Activated CD8-positive, alpha-beta memory T cell treated with anti-CD3 and anti-CD28 coated beads, Interleukin-2, amount 50 U/mL, for 1 hour (primary cell): ENCODE results near the gene IZUMO4.
A peak's percentile ranks its signal among the peaks of the same experiment; 100 is the strongest.

Experiments used
- DNase-seq: peaks from one replicate; pipeline ENCODE4 v3.0.0-alpha.2; 2020; ENCODE audit errors: extremely low read depth

IZUMO4 gene

DNA sequence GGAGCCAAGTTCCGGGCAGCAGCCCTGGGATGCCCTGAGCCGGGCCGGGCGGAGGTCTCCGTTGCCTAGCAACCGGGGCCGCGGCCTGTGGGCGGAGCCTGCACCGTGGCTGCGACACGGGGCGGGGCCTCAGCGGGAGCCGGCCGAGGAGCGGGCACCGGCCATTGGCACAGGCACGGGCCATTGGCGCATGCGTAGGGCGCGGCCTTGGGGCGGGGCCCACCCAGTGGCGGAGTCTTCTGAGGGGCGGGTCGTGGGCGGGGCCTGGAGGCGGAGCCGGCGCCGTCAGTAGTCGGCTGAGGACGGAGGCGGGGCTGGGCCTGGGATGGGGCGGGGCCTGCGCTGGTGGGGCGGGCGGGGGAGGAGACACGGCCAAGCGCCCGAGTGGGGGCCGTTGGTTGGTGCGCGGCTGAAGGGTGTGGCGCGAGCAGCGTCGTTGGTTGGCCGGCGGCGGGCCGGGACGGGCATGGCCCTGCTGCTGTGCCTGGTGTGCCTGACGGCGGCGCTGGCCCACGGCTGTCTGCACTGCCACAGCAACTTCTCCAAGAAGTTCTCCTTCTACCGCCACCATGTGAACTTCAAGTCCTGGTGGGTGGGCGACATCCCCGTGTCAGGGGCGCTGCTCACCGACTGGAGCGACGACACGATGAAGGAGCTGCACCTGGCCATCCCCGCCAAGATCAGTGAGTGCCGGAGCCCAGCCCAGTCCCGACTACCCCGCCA, at the start of gene IZUMO4:
TSS of gene IZUMO4 (plus strand) at position 436 of the 723 bp plus-strand sequence. CDS start at position 467, 31 bp downstream.
- peak; percentile 96 for DNase-seq

DNA sequence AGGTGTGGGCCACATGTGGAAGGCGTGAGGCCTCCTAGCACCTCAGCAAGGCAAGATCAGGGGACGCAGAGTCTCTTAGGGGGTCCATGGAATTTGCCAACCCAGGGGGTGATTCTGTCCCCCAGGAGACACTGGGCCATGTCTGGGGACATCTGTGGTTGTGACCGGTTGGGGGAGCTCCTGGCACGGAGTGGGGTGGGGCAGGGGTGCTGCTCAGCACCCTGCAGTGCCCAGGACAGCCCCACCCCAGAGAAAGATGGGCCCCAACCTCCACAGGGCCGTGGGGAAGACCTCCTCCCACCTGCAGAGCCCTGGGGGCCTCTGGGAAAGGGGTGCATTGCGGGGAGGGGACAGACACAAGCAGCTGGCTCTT, 49.7 kb upstream of the IZUMO4 start:
- DNase-seq, result no peak

DNA sequence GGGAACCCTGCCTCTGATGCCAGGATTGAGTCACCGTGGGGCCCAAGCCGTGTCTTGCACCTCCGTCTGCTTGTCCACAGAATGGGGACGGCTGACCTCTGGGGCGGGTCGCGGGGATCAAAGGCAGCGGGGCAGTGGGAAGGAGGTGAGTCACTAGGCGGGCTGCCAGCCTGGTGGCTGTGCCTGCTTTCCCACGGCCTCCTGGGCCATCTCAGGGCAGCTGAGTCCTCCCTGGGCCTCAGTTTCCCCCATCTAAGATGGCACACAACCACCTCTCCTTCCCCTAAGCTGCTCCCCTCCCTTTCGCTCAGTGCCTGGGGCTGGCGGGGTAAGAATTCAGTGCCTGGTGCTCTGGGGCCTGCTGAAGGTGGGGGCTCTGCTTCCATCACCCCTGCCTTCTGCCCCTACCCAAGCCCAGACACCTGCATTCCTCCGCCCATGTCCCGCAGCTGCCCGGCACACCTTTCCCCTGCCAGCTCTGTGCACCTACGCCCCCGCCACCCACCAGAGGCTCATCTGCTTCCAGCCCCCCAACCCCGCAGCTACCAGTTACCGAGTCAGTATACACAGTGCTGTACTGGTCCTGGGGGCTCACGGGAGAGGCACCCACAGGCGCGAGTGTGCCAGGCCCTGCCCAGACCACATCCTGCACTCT, 49.1 kb upstream of the IZUMO4 start:
- no peak for DNase-seq

DNA sequence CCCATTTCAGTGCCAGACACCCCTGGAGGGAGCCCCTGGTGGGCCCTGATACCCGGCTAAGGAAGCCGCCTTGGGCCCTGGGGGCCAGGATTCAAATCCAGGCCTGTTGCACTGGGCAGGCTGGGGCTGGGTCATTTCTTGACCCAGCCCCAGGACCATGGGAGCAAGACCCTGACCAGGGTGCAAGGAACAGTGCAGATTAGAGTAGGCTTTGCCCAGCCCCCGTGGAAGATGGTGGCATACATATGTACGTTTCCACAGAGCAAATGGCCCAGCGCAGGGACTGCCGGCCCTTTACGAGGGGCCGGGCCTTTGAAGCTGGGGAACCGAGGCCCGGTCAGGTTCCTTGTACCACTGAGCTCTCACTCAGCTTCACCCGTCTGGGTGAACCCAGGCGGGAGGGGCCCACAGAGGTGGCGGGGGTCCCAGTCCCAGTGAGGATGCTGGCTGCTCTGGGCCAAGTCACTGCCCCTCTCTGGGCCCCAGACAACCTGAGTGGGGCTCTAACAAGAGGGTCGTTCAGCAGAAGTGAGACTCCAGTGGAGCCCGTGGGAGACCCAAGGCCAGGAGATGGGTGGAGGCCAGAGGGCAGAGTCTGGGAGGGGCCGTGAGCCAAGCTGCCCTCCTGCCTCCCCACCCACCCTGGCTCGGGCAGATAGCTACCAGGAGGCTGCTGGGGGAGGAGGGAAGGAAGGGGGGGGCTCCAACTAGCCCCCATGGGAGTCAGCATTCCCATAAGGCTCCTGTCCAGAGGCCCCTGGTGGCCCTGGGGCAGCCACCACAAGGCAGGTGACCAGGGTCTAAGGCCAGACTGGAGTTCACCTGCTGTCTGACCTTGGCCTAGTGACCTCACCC, 48.4 kb upstream of the IZUMO4 start:
- DNase-seq, result no peak

DNA sequence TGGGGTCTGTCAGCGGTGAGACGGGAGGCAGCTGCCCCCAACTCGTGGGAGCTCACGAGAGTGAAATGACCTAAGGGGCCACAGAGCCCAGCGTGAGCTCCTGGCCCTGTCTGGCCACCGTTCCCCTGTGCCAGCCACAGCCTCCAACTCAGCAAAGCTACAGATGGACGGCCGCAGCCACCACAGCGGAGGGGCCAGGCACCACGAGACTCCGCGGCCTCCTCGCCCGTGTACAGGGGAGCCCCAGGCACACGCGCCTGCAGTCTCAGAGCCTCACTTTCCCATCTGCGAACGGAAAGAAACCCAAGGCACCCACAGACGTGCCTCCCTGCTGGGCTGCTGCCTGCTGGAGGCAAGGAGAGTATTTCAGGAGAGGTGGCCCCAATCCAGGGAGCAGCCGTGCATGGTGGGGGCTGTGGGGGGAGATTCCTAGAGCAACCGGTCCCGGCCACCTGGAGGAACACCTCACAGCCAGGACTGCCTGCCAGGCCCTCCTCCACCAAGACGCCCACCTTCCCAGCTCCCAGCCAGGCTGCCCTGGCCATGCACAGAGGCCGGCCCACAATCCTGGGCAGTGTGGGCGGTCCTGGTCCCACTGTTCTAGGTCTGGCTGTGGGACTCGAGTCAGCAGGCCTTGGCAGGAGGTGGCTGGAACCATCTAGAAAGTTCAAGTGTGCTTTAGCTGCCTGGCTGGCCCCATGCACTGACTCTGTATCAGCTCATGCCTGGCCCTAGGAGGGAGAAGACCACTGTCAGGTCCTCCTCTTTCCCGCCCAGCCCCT, 47.6 kb upstream of the IZUMO4 start:
- DNase-seq, result no peak

DNA sequence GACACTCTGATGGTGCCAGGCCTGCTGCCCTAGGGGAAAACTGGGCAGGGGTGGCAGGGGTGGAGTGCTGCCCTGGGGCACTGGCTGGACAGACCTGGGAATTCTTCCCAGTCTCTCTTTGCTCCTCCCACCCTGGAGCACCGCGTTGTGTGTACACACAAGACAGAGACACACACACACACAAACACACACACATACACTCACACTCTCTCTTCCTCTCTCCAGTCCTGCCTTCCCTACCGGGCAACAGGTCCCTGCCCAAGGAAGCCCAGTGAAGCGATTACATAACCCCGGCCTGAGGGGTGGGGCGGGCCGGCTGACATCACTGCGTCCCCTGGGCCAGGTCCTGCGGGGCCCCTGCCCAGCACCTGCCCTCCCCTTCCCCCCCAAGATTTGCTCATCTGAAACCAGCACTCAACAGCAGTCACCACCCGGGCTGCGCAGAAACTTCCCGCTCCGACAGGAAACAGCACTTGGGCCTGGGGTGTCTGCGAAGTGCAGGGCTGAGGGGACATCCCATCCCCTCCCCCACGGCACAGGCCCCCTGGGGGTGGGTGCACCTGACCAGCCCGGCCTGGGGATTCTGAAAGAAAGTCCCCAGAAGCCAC, 46.9 kb upstream of the IZUMO4 start:
- DNase-seq, result no peak

DNA sequence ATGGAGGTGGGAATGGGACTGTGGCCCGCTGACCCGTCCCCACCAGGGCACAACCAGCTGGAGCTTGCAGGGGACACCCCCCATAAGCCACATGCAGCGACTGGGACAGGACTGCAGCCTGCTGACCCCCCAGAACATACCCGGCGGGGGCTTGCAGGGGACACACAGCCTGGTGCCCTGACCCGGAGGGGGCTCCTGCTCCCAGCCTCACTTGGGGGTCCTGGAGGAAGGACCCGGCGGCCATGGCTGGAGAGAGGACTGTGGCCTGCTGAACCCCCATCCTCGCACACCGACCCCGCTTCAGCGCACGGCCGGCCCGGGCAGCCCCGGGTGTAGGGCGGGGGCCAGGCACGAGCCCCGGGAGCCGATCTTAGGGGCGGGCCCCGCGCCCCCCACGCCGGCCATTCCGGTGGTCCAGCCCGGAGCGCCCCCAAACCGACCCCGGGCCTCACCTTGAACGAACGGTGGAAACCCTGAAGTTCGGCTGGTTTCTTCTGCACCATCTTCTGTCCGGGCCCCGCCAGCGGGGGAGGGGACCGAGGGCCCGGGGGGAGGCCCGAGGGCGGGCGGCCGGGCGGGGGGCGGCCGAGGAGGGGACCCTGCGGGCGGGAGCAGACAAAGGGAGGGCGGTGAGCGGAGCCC, 46.2 kb upstream of the IZUMO4 start:
- no peak for DNase-seq

GRCh38 chr19:2050991-2051772, 45.5 kb upstream of the IZUMO4 start, which contains the start of gene MKNK2:
Gene MKNK2, minus strand, starts transcription at chr19:2051244. Its CDS starts 393 bp downstream, at chr19:2050851.
- DNase-seq, result peak; percentile 86

DNA sequence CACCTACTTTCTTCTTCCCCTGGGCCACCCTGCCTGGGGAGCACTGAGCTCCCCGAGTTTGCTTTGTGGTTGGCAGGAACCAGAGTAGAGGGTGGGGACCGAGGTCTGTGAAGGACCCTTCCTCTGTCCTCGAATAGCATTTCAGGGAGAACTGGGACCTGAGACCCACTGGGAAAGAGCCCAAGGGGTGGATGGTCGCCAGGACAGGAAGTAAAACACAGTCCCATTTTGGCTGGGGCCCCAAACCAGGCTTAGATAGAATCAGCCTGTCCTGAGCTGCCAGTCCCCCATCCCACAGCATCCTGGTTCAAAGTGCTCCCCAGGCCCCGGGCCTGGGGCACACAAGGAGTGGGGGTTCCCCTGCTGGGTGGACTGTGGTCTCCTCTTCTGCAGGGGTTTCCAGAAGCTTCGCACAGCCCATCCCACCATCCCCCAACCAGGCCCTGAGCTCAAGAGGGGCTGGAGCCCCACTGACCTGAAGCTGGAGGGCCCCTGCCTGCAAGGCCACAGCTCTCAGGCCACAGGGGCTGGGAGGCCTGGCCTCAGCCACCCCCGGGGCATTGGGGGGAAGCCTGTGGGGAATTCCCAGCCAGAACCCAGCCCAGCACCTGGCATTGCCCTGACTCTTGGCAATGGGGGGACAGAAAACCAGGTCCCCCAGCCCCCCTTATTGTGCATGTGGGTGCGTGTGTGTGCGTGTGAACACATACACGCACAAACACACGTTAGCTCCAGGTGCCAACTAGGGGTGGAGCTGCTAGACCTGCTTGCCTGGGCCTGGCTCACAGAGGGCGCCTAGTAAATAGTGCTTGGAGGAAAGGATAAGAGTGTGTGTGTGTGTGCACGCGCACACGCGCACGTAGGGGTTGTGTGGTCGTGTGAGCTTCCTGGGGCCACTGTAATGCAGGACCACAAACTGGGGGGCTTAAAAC, 44.7 kb upstream of the IZUMO4 start:
- no peak for DNase-seq

- DNase-seq, result no peak
Observed at GRCh38 chr19:2053601-2054389, 42.9 kb upstream of the IZUMO4 start.

DNA sequence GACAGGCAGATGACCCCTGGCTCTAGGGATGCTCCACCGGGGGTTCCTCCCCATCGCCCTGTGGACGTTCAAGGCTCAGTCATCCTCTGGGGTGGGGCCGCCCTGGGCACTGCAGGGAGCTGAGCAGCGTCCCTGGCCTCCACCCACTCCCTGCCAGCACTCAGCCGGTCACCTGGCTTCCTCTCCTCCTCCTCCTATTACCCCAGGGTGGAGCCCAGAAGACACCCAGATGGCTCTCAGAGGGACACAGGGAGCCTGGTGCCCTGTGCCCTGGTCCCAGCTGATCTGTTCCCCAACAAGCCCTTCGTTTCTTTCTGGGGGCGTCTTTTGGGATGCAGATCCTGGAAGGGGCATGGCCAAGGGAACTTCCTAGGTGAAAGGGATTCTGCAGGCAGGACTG, 42.0 kb upstream of the IZUMO4 start:
- no peak for DNase-seq

DNA sequence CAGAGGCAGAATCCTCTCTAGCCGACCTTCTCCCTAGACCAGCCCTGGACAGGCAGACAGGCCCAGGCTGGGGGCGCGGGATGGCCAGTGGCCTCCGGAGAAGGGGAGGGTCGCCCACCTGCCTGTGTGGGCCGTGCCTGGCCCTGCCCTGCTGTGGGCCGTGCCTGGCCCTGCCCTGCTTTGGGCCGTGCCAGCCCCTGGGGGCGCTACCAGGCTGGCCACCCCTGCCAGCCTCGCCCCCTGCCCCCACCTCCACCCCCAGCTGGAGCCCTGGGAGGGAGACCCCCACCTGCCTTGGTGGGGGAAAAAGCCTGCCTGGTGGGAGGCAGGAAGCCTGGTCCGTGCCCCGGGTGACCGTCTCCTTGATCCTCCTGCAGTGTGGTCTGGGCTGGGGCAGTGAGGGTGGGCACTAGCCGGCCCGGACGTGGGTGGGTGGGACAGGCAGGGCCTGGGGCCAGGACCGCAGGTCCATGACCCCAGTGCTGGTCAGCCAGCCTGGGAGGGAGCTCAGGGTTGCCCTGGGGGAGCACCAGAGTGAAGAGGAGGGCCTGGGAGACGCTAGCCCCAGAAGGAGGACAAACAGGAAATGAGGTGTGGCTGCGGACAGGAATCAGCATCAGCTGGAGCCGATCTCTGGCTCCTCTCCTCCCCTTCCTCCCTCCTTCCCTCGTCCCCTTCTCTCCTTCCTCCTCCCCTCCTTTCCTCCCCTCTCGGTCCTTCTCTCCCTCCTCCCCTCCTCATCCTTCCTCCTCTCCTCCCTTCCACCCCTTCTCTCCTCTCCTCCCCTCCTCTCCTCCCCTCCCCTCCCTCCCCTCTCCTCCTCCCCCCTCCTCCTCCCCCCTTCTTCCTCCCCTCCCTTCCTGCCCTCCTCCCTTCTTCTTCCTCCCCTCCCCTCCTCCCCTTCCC, 40.5 kb upstream of the IZUMO4 start:
- no peak for DNase-seq

DNA sequence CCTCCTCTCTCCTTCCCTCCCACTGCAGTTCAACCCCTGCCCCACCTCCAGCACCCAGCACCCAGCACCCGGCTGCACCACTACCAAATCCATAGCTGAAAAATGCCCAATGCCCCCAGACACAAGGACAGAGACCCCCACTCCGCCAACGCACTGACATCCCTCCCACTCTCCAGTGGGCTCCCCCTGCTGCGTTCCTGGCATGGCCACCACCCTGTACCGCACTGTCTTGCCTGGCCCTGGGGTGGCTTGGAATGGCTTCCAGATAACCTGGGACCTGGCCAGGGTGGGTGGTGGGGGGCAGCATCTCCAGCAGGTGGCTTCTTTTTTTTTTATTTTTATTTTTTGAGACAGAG, 39.9 kb upstream of the IZUMO4 start:
- no peak for DNase-seq

GRCh38 chr19:2057484-2058469, 38.9 kb upstream of the IZUMO4 start:
- no peak for DNase-seq

- no peak for DNase-seq
Observed at GRCh38 chr19:2058570-2059421, 37.9 kb upstream of the IZUMO4 start.
